Esophagus muscularis mucosa (tissue), 4 donors: ENCODE measurements around the gene SPOUT1. TPM values are rescaled to one million over a fixed set of nuclear protein-coding genes. Genes with fewer than 3 reads are reported as not detected.
"Not testable (repeated sequence)": the region's sequence is repeated elsewhere in the genome, so short reads cannot be mapped to it uniquely, and the experiment has no call there.

Source experiments
- DNase-seq: peaks from one replicate; pipeline ENCODE4 v3.0.0-alpha.2; 2017; ENCODE audit errors: extremely low spot score
- H3K27ac ChIP-seq, 4 donors: fragments of 200-600 bp; sonication (generic); replicated peaks in 1 of 4; 1 replicate in 3 of 4; 2 replicates in 1 of 4; pipeline ENCODE4 v1.5.1; 2016 to 2019; ENCODE audit warnings: mild to moderate bottlenecking in 1 of 4
- H3K27me3 ChIP-seq, 4 donors: fragments of 200-600 bp; sonication (generic); one replicate each; pipeline versions ENCODE4 v1.5.1 to v1.6.0; 2016 to 2019
- H3K36me3 ChIP-seq, 4 donors: fragments of 200-600 bp; sonication (generic); one replicate each; pipeline ENCODE4 v1.5.1; 2016 to 2019
- H3K4me1 ChIP-seq, 4 donors: fragments of 200-600 bp; sonication (generic); one replicate each; pipeline ENCODE4 v1.5.1; 2016 to 2019
- H3K4me3 ChIP-seq, 4 donors: fragments of 200-600 bp; sonication (generic); 1 replicate in 2 of 4; 2 replicates in 2 of 4; pipeline ENCODE4 v1.5.1; 2016 to 2019; ENCODE audit warnings: mild to moderate bottlenecking in 4 of 4, moderate library complexity in 1 of 4
- H3K9me3 ChIP-seq, 4 donors: fragments of 200-600 bp; sonication (generic); 1 replicate in 3 of 4; 2 replicates in 1 of 4; pipeline ENCODE4 v1.5.1; 2016 to 2019
- CTCF ChIP-seq, 3 experiments: fragments of 200-600 bp in 2 of 3; fragments of 450-650 bp in 1 of 3; sonication (generic) in 2 of 3; IDR thresholded peaks; one replicate each; pipeline ENCODE4 v1.5.1; 2017 to 2019; ENCODE audit warnings: antibody characterized with exemption in 3 of 3, mild to moderate bottlenecking in 2 of 3, moderate library complexity in 1 of 3
- EP300 ChIP-seq: sonication (generic); formaldehyde crosslinking; IDR thresholded peaks from one replicate; pipeline ENCODE4 v1.6.1; 2017; ENCODE audit warnings: antibody characterized with exemption
- POLR2A ChIP-seq: fragments of 450-650 bp; IDR thresholded peaks from one replicate; pipeline ENCODE4 v1.6.1; 2017; ENCODE audit warnings: antibody characterized with exemption, moderate library complexity, mild to moderate bottlenecking, low read depth
- POLR2AphosphoS5 ChIP-seq, 2 donors: sonication (generic); formaldehyde crosslinking; IDR thresholded peaks; one replicate each; pipeline ENCODE4 v1.6.1; 2017; ENCODE audit warnings: antibody characterized with exemption in 2 of 2
- WGBS: methylation state at CpG from one replicate; pipeline ENCODE4 v1.1.5; 2018; 5-methylcytosine and 5-hydroxymethylcytosine counted together
- intact Hi-C: fragments of 100-400 bp; cut with DNase I; formaldehyde crosslinking; loops from one replicate; pipeline ENCODE4 v1.15.1; 2023
- total RNA-seq, 4 donors: library from RNA; depleted of rRNA; stranded (reverse); fragments of >200 nt; gene quantifications; one replicate each; pipeline versions ENCODE4 v1.1.0 to v1.2.1, GENCODE V29; 2016

Gene SPOUT1
- total RNA-seq, 4 donors from 2014 or later = 15.3 to 36.5 (median 19.8) TPM

GRCh38 chr9:128782669-128783068 is 46.9 kb downstream of the SPOUT1 start:
- peaks cover 5 to 24% (median 19%) of the 10 kb centered on the region in 4 donors for H3K4me1 ChIP-seq
- 100% methylated on average over 1 of the region's 1 CpG for WGBS
- TF ChIP-seq CTCF (IDR thresholded peaks at IDR 0.05) (no peak), POLR2AphosphoS5 (IDR thresholded peaks at IDR 0.05) (no peak), EP300 (no peak), POLR2A (no peak)
- H3K27ac ChIP-seq = no peak overlapping the region
- no peak overlapping the region for H3K4me3 ChIP-seq
- no peaks in the 10 kb centered on the region for H3K9me3 ChIP-seq
- intact Hi-C loops = no loop called here
- no peaks in the 10 kb centered on the region for H3K36me3 ChIP-seq
- H3K27me3 ChIP-seq = no peaks in the 10 kb centered on the region
- DNase-seq = no peak

GRCh38 chr9:128781187-128782070 is 48.2 kb downstream of the SPOUT1 start:
- no peak for TF ChIP-seq CTCF (IDR thresholded peaks at IDR 0.05)
- TF ChIP-seq POLR2AphosphoS5 (IDR thresholded peaks at IDR 0.05) = no peak
- TF ChIP-seq POLR2A = no peak
- no peak for TF ChIP-seq EP300
- H3K4me1 ChIP-seq = peaks cover 2 to 16% (median 13%) of the 10 kb centered on the region in 4 donors
- H3K4me3 ChIP-seq = no peak overlapping the region
- 77% methylated on average over 7 of the region's 7 CpGs for WGBS
- no peak overlapping the region for H3K27ac ChIP-seq
- no peak for DNase-seq
- H3K27me3 ChIP-seq = no peaks in the 10 kb centered on the region
- intact Hi-C loops = no loop called here
- no peaks in the 10 kb centered on the region for H3K36me3 ChIP-seq
- no peaks in the 10 kb centered on the region for H3K9me3 ChIP-seq

- intact Hi-C loops, H3K4me3 ChIP-seq, H3K36me3 ChIP-seq, DNase-seq, H3K27me3 ChIP-seq, H3K27ac ChIP-seq, H3K9me3 ChIP-seq: not testable (repeated sequence)
- 94% methylated on average over 5 of the region's 27 CpGs for WGBS
- peaks cover 0 to 13% (median 11%) of the 10 kb centered on the region in 4 donors for H3K4me1 ChIP-seq
Observed at GRCh38 chr9:128780093-128780492, 49.5 kb downstream of the SPOUT1 start.

GRCh38 chr9:128774804-128775203 is 54.8 kb downstream of the SPOUT1 start:
- TF ChIP-seq POLR2A (no peak), POLR2AphosphoS5 (IDR thresholded peaks at IDR 0.05) (no peak), EP300 (no peak), CTCF (IDR thresholded peaks at IDR 0.05) (no peak)
- Histone ChIP-seq H3K4me1 (peaks cover 16 to 21% (median 21%) of the 10 kb centered on the region in 4 donors), H3K36me3 (no peaks in the 10 kb centered on the region), H3K9me3 (peaks cover 0 to 5% (median 0%) of the 10 kb centered on the region in 4 donors), H3K4me3 (no peak overlapping the region), H3K27ac (no peak overlapping the region), H3K27me3 (no peaks in the 10 kb centered on the region)
- 96% methylated on average over 1 of the region's 1 CpG for WGBS
- no peak for DNase-seq
- intact Hi-C loops = no loop called here

- TF ChIP-seq POLR2AphosphoS5 (IDR thresholded peaks at IDR 0.05) = no peak
- no peak for TF ChIP-seq POLR2A
- no peak for TF ChIP-seq CTCF (IDR thresholded peaks at IDR 0.05)
- TF ChIP-seq EP300 = no peak
- intact Hi-C loops = no loop called here
- no peak overlapping the region for H3K27ac ChIP-seq
- no peaks in the 10 kb centered on the region for H3K27me3 ChIP-seq
- no peak for DNase-seq
- peaks cover 0 to 5% (median 0%) of the 10 kb centered on the region in 4 donors for H3K9me3 ChIP-seq
- H3K4me1 ChIP-seq = peaks cover 27 to 37% (median 32%) of the 10 kb centered on the region in 4 donors
- 88% methylated on average over 5 of the region's 5 CpGs for WGBS
- H3K4me3 ChIP-seq = no peak overlapping the region
- H3K36me3 ChIP-seq = peaks cover 0 to 1% (median under 1%) of the 10 kb centered on the region in 4 donors
Observed at GRCh38 chr9:128773049-128773448, 56.5 kb downstream of the SPOUT1 start.
